Adrenal gland (tissue), 5 donors: ENCODE data around the gene GRM4.

Experiments used
- POLR2A ChIP-seq, 2 donors: fragments of 450-650 bp; IDR thresholded peaks; one replicate each; pipeline ENCODE4 v1.6.1; 2017; ENCODE audit warnings: antibody characterized with exemption in 2 of 2, mild to moderate bottlenecking in 2 of 2, moderate library complexity in 1 of 2
- TF ChIP-seq, protein P1 (sequence below), 6 experiments: fragments of 450-650 bp in 4 of 6; fragments of 200-600 bp in 2 of 6; sonication (generic) in 1 of 6; IDR thresholded peaks; 1 replicate in 5 of 6; 2 replicates in 1 of 6; pipeline versions ENCODE4 v1.5.1 to v1.8.0; 2016 to 2021; ENCODE audit warnings: antibody characterized with exemption in 6 of 6, mild to moderate bottlenecking in 2 of 6, moderate library complexity in 1 of 6
- donor health status: DM: no; HTN: no; CAD: no.

DNA sequence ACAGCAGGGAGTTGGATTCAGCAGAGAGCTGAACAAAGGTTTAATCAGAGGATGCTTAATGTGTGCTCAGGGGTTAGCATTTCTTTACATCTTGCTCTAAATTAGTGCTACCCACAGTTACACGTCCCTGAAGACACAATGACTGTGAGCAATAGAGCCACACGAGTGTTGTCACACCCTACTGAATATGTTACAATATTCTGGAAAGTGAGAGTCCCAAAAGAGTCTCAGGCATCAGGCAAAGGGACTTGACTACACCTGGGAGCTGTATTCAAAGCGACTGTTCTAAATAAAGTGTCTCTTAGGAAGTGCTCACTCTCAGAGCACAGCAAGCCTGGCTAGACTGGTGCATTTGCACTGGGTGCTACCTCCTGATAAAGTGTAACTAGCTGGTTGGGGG lies 108.7 kb downstream of the GRM4 start:
- TF ChIP-seq, protein P1, sequence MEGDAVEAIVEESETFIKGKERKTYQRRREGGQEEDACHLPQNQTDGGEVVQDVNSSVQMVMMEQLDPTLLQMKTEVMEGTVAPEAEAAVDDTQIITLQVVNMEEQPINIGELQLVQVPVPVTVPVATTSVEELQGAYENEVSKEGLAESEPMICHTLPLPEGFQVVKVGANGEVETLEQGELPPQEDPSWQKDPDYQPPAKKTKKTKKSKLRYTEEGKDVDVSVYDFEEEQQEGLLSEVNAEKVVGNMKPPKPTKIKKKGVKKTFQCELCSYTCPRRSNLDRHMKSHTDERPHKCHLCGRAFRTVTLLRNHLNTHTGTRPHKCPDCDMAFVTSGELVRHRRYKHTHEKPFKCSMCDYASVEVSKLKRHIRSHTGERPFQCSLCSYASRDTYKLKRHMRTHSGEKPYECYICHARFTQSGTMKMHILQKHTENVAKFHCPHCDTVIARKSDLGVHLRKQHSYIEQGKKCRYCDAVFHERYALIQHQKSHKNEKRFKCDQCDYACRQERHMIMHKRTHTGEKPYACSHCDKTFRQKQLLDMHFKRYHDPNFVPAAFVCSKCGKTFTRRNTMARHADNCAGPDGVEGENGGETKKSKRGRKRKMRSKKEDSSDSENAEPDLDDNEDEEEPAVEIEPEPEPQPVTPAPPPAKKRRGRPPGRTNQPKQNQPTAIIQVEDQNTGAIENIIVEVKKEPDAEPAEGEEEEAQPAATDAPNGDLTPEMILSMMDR (IDR thresholded peaks at IDR 0.05): no peak
- no peak for TF ChIP-seq POLR2A (IDR thresholded peaks at IDR 0.05)
